GM19025 (cell line): ENCODE measurements around the gene TOMM22.

Experiments used
- ATAC-seq: cut with Tn5 transposase; IDR thresholded peaks from one replicate; pipeline ENCODE4 v1.9.1; 2021; ENCODE audit warnings: mild to moderate bottlenecking, low read depth, moderate library complexity; ENCODE audit not compliant: unreplicated experiment

Gene TOMM22

DNA sequence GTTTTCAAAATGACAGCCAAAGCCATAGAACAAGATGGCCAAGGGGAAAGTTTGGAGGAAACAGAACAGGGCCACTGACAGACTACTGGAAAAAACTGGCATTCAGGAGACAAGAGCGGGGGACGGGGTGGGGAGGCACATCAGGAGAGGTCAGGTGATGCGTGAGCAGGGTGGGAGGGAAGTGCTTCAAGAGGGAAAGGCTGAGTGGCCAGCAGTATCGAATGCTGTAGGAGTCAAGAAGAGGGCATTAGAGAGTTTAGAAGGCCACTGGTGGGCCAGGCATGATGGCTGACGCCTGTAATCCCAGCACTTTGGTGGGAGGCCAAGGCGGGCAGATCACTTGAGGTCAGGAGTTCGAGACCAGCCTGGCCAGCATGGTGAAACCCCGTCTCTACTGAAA is 32.2 kb downstream of the TOMM22 start:
- ATAC-seq = no peak

DNA sequence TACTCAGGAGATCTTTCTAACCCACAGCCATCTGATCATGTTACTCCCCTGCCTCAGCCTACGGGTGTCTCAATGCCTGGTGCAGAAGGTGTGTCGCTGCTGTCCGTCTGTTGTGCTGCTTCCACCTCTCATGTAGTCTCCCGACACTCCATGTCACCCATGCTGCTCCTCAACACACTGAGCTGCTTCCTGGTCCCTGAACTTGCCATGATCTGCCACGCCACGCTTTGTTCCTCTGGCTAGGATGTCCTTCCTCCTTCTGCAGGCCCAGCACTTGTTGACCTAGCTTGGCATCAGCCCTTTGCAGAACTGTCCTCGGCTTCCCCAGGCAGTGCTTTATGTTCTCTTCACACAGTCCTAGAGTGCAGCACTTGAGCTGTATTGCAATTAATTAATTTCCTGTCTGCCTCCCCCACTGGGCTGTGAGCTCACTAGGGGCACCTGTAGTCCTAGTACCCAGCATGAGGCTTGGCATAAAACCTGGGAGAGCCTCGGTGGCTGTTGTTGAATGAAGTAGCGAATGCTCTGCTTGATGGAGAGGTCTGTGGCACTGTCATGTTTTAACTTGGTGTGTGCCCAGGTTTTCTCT is 33.5 kb downstream of the TOMM22 start:
- no peak for ATAC-seq

- no peak for ATAC-seq
Observed at GRCh38 chr22:38715852-38716251, 34.1 kb downstream of the TOMM22 start.

DNA sequence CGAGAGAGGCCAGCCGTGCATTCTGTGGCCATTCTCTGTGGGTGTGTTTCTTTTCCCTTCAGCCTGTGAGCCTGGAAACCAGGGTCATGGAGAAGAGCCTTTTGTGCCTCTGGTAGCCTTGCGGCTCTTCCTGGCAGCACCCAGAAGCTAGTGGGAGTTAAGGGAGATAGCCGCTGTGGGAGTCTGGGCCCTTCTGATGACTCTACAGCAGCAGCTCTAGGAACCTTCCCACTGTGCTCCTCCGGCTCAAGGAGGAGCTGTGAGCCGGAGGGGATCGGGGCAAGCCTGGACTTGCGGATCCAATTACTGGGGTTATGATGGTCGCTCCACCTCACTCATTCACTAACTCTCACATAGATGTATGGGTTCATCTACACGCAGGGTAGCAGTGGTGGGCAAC is 34.5 kb downstream of the TOMM22 start:
- no peak for ATAC-seq

- ATAC-seq = no peak
Observed at GRCh38 chr22:38716826-38717225, 35.1 kb downstream of the TOMM22 start.

GRCh38 chr22:38717244-38717643 is 35.5 kb downstream of the TOMM22 start:
- no peak for ATAC-seq

- no peak for ATAC-seq
Observed at GRCh38 chr22:38718414-38718813, 36.7 kb downstream of the TOMM22 start.

- ATAC-seq = no peak
Observed at GRCh38 chr22:38719196-38719595, 37.4 kb downstream of the TOMM22 start.

- no peak for ATAC-seq
Observed at GRCh38 chr22:38720350-38720749, 38.6 kb downstream of the TOMM22 start.

DNA sequence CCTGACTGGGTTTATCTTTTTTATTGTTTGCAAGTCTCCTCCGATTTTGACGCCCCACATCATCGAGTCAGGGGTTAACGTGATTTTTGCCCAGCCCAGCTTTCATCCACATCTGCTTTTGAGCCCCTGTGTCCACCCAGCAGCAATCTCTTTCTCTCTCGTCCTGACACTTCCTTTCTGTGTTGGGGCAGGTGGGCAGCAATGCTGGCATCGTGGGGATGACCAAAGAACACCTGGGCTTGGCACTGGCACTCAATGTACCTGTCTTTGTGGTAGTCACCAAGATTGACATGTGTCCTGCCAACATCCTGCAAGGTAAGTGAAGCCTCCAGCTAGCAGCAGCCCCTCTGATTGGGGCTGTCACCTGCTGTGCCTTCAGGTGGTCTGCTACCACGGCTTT is 39.8 kb downstream of the TOMM22 start:
- no peak for ATAC-seq

DNA sequence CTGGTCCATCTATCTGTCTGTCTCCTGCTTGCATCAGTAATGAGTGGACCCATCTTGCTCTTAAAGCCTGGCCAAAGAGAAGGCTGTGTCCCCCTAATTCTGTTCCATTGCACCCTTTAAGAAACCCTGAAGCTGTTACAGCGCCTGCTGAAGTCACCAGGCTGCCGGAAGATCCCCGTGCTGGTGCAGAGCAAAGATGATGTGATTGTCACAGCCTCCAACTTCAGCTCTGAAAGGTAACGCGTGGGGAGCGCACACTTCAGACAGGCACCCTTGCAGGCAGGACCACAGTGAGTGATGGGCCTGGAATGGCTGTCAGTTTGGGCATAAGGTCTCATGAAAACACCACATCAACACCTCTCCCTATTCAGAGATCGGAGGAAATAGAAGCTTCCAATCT is 42.4 kb downstream of the TOMM22 start:
- ATAC-seq = no peak

DNA sequence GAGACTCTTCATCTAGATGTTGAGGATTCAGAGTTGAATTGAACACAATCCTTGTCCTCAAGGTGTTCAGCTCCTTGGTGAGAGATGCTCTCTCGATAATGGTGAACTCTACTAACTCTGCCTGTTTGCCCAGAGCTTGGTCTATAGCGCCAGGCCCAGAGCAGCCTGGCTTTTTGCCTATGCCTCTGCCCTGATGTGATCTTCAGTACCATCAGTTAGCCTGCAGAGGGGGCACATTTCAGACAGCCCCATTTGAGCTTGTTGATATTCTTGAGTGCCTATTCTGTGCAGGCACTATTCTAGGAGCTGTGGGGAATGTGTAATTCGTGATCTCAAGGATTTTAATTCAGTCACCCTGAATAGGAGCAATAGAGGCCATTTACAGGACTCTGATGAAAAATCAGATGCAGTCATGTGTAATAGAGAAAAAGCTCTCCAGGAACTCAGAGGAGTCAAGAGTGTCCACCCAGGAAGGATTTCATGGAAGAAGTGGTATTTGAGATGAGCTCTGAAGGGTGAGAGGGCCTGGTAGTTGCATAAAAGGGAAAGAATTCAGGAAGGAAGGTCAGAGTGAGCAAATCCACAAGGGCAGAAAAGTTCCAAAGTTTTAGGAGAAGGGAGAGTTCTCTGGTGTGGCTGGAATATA is 43.3 kb downstream of the TOMM22 start:
- ATAC-seq = no peak

DNA sequence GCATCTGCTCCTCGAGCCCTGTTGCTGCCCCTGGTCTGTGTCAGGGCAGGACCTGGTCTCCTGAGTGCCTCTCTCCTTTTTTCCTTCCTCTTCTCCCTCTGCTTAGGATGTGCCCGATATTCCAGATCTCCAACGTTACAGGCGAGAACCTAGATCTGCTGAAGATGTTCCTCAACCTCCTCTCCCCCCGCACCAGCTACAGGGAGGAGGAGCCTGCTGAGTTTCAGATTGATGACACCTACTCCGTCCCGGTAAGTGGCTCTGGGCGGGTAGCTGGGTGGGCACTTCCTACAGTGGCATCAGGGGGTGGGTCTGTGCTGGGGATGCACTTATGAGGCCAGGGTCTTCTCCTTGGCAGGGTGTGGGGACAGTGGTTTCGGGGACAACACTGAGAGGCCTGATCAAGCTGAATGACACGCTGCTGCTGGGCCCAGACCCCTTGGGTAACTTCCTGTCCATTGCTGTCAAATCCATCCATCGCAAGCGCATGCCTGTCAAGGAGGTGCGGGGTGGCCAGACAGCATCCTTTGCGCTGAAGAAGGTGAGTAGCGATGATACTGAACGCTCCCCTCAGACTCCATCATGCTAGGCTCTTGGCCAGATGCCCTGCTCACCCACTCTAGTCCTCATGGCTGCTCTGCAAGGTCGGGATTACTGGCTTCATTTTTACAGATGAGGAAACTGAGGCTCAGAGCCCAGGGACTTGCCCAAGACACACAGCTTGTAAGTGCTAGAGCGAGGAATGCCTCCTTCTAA is 44.3 kb downstream of the TOMM22 start:
- ATAC-seq = no peak

- ATAC-seq = no peak
Observed at GRCh38 chr22:38727123-38727522, 45.4 kb downstream of the TOMM22 start.

- no peak for ATAC-seq
Observed at GRCh38 chr22:38727530-38728451, 46.0 kb downstream of the TOMM22 start.

- ATAC-seq = no peak
Observed at GRCh38 chr22:38728871-38729796, 47.4 kb downstream of the TOMM22 start.

DNA sequence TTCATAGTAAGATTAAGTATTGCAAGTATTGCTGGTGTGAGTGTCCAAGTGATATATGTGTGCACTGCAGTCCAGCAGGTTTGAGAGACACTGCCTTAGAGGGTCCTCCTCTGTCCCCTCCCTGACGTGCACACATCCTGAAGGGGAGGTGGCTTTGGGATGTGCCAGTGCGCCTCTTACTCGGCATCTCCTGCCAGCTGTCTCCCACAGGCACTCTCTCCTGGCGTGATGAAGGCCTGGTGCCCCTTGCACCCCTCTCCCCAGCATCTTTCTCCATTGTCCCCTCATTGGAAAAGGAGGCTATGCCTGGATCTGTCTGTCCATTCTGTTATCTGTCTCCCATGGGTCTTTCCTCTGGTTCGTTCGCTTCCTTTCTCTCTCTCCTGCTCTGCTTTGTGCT is 48.2 kb downstream of the TOMM22 start:
- ATAC-seq = no peak

DNA sequence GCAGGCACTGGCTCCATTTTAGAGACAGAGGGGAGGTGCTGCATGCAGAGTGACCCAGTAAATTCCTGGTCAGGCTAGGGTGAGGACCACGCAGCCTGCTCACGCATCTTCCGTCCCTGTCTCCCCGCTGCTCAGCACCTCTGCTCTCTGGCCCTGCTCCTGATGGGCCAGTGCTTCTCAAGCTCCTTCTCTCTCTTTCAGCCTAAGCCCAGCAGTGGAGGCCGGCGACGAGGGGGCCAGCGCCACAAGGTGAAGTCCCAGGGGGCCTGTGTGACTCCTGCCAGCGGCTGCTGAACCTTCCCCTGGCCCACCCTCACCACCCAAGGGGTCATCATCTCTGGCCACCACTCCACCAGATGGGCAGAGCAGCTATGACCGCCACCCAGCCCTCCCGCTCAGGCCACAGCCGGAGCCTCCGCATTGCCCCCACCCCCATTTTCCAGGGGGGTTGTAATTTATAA is 48.7 kb downstream of the TOMM22 start:
- ATAC-seq = no peak

DNA sequence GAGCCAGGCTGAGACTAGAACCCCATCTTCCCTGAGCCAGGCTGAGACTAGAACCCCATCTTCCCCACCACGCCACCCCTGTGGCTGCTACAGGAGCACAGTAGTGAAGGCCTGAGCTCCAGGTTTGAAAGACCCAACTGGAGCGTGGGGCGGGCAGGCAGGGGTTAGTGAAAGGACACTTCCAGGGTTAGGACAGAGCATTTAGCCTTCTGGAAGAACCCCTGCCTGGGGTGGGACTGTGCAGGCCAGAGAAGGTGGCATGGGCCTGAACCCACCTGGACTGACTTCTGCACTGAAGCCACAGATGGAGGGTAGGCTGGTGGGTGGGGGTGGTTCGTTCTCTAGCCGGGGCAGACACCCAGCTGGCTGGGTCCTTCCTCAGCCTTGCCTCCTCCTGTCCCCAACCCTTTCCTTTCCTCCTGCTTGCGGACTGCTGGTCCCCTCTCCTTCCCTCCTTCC is 50.0 kb downstream of the TOMM22 start:
- no peak for ATAC-seq
